Peyer's patch (tissue), 4 donors: ENCODE measurements around the gene VDAC1.

Source experiments
- CTCF ChIP-seq, 6 experiments: fragments of 450-650 bp in 4 of 6; fragments of 200-600 bp in 2 of 6; sonication (generic) in 1 of 6; IDR thresholded peaks; one replicate each; pipeline ENCODE4 v1.5.1; 2017 to 2019; ENCODE audit warnings: antibody characterized with exemption in 6 of 6, mild to moderate bottlenecking in 3 of 6, moderate library complexity in 1 of 6
- POLR2A ChIP-seq, 2 donors: fragments of 450-650 bp; IDR thresholded peaks; one replicate each; pipeline ENCODE4 v1.5.1; 2017; ENCODE audit warnings: antibody characterized with exemption in 2 of 2, mild to moderate bottlenecking in 2 of 2, moderate library complexity in 2 of 2

GRCh38 chr5:133953568-133954145 is 51.1 kb downstream of the VDAC1 start:
- TF ChIP-seq CTCF (IDR thresholded peaks at IDR 0.05): no peak
- TF ChIP-seq POLR2A (IDR thresholded peaks at IDR 0.05): no peak
